Measurements from ENCODE around the gene CDCA5.

CDCA5 gene

DNA sequence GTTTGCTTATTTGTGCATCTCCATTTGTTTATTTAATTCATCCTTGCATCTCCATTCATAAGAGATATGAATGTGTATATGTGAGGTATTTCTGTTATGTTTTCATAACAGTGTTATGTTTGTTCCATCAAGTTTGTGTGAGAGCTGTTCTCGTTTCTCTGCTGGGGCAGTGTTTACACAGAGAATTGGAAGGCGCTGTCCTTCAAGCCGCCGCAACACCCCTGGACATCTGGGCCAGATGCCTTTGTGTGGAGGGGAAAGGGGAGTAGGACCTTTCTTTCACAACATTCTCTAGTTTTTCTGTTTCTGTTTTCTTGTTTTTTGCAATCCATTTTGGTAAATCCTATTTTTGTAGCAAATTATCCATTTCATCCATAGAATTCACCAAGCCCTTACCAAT lies 20.8 kb upstream of the CDCA5 start:
- no peak for DNase-seq

GRCh38 chr11:65103476-65103875 lies 19.6 kb upstream of the CDCA5 start:
- no peak for DNase-seq

- DNase-seq: no peak
These were observed 18.6 kb upstream of the CDCA5 start for GRCh38 chr11:65102142-65103095.

- DNase-seq: no peak
These were observed 17.0 kb upstream of the CDCA5 start for GRCh38 chr11:65100674-65101350.

DNA sequence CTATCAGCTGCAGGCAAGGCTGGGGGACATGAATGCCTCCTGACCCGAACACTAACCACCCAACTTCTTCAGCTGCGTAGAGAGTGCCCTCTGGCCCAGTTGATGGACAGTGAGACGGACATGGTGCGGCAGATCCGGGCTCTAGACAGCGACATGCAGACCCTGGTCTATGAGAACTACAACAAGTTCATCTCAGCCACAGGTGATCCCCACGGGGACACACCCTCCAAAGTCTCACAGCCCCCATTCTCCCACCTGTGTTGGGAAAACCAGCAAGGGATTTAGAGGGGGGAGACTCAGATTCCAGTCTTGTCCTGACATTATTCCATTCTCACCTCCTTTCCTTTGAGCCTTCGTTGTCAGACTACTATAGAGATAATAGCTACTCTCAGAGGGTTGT lies 13.1 kb upstream of the CDCA5 start:
- DNase-seq: no peak

DNA sequence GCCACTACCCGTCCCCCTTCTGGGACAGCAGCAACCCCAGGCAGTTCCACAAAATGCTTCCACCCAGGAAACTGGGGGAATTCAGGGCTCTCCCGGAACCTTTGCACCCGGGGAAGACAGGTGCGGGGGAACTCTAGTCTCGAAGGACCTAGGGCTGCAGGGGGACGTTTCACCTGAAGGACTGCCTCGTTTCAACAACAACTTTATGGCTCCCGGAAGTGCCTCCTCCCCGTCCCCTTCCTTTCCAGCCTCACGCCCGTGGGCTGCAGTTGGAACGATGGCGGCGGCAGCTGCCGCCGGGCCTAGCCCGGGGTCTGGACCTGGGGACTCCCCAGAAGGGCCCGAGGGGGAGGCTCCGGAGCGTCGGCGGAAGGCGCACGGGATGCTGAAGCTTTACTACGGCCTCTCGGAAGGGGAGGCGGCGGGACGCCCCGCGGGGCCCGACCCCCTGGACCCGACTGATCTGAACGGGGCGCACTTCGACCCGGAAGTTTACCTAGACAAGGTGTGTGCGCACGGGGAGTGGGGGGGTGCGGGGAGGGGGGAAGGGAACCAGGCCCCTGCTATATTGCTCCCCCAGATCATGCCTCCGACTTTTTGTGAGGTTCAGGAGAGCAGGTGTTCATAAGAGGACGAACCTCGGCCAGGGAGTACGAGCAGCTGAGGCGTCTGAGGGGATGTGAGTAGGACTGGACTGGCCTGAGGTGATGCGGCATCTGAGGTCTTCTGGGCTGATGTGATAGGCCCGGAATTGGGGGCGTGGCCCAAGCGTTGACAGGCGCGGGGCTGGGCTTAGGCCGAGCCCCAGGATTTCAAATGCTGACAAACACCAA lies 12.3 kb upstream of the CDCA5 start, which contains the start of gene VPS51:
VPS51 (plus strand) TSS at position 241 of the 833 bp plus-strand sequence; CDS start at position 278, 37 bp downstream.
- peak; percentile 85 to 91 for DNase-seq

DNA sequence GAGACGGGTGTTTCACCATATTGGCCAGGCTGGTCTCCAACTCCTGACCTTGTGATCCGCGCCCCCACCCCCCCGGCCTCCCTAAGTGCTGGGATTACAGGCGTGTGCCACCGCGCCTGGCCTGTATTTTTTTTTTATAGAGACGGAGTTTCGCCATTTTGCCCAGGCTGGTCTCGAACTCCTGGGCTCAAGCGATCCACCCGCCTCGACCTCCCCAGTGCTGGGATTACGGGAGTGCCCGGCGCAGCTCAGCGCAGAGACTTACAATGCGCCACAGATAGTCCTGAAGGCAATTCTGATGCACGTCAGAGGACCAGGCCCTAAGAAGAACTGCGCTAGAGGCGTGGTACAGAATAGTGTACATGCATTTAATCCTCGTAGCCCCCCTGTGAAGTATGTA lies 11.6 kb upstream of the CDCA5 start:
- DNase-seq: no peak

DNA sequence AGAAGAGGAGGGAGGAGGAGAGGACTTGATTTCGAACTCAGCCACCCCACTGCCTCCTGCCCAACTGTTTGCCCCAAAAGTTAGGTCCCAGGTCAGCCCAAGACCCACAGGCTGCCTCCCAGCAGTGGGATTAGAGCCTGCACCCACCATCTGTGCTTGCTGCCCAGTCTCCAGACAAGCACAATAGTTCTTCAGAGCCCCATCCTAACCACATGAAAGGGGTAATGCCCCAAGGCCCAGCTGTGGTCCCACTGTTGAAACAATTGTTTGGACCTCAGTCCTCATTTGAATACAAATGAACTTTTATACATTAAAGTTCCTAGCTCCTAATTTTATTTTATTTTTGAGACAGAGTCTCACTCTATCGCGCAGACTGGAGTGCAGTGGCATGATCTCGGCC lies 6.8 kb upstream of the CDCA5 start:
- DNase-seq: no peak

GRCh38 chr11:65089621-65090020 lies 5.8 kb upstream of the CDCA5 start:
- DNase-seq: no peak

- DNase-seq: no peak
These were observed 4.0 kb upstream of the CDCA5 start for GRCh38 chr11:65087827-65088226.

- DNase-seq: no peak
These were observed 3.4 kb upstream of the CDCA5 start for GRCh38 chr11:65087216-65087615.

- no peak for DNase-seq
These were observed 3.0 kb upstream of the CDCA5 start for GRCh38 chr11:65086809-65087208.

DNA sequence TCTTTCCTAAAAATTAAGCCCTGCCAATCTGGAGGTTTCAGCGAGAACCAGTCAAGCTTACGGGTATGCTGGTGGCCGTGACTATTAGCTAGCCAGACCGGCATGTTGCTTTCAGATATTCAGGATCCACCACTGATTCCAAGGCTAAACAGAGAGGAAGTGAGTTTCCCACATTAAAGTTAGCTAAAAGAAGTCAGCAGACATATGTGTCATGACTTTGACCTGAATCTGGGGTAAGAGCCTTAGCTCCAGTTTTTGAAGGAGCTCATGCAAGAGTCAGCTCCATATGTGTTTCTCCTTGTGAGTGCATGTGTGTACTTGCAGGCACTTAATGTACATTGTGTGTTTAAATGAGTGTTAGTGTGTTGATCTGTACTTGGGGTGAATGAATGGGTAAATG lies 1.6 kb upstream of the CDCA5 start:
- DNase-seq: no peak

GRCh38 chr11:65084598-65085375 lies 947 bp upstream of the CDCA5 start:
- no peak for DNase-seq

GRCh38 chr11:65083134-65083833 lies 556 bp downstream of the CDCA5 start:
- no peak for DNase-seq

- no peak for DNase-seq
These were observed 5.0 kb downstream of the CDCA5 start for GRCh38 chr11:65078786-65079342.

DNA sequence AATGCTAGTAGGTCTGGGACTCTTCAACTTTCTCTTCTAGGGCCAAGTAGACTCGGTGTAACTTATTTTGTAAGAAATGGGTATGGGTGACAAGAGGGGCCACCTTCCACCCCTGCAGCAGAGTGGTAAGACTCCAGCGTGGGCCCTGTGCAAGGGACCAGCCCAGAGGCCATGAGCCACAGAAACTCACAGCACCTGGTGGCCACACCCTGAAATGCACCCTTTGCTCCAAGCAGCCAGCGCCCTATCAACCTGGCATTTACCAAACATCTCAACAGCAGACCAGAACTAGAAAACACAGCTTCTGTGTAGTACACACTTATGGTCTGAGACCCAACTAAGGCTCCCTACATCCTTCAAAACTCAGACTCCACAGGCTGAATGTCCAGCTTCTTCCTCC lies 5.7 kb downstream of the CDCA5 start:
- DNase-seq: peak; percentile 70 to 84

DNA sequence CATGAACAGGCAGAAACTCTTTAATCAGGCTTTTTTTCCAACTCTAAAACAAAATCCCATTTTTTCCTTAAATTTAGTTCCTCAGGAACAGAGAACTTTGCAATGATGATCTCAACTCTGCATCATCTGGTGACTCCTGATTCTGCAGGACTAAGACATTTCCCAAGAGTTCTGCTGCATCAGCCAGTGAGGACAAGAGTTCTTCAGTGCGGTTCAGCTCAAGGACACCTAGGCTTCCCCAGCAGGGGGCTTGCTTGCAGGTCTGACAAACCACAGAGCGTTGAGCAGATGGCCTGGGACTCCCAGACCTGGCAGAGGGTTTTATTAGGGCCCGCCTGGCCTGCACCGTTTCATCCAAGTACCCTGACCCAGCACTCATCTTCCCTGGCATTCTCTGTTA lies 6.4 kb downstream of the CDCA5 start:
- no peak for DNase-seq

GRCh38 chr11:65072631-65072966 lies 11.2 kb downstream of the CDCA5 start:
- DNase-seq: no peak

DNA sequence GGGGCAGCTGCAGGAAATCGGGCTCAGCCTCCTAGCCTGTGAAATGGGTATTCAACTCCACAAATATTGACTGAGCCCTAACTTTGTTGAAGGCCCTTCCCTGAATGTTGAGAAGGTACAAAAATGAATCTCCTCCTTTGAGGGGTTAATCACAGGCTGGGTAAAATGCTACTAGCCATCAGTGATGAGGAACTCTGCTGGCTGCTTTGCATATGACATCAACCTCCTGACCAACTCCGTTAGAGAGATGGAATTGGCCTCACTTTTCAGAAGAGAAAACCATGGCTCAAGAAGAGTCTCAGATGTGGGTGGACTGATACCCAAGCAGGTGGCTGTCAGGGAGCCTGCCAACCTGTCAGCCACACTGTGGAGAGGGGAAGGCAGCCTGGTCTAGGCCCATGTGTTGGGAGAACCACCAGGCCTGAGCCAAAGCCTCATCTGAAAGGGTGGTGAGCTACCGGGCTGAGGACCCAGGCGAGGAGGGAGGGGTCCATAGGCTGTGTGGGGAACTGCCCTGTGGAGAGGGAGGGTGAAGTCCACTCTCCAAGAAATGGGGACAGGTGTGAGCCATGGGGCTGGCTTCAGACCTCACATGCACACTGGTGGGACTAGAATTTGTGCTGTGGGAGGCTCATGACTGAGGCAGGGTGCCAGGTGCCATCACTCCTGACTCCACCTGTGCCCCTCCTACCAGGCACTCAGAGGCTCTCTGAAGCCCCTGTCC lies 11.8 kb downstream of the CDCA5 start:
- DNase-seq: no peak

GRCh38 chr11:65069217-65069616 lies 14.6 kb downstream of the CDCA5 start:
- no peak for DNase-seq

Measured in CD4-positive, alpha-beta T cell treated with Interferon alpha-2 for 1 hour (primary cell).